ENCODE measurements around the gene SLC5A3.
A peak's percentile ranks its signal among the peaks of the same experiment; 100 is the strongest.

SLC5A3 gene

GRCh38 chr21:34091607-34092006 is 18.2 kb downstream of the SLC5A3 start:
- TF ChIP-seq EZH2 (IDR thresholded peaks at IDR 0.05; ENCODE audit: borderline replicate concordance, low read depth, low read length, severe bottlenecking) (no peak), CTCF (IDR thresholded peaks at IDR 0.05; ENCODE audit: borderline replicate concordance, extremely low read depth, low read length, poor library complexity, severe bottlenecking) (peak; percentile 40)
- Histone ChIP-seq H2AFZ (ENCODE audit: low read depth, low read length) (no peak overlapping the region), H4K20me1 (ENCODE audit: insufficient read depth, low read length) (peaks cover 60% of the 10 kb centered on the region), H3K27me3 (ENCODE audit: insufficient read depth, low read length, poor library complexity) (no peaks in the 10 kb centered on the region), H3K27ac (ENCODE audit: low read length) (no peak overlapping the region), H3K4me3 (ENCODE audit: low read depth in 1 of 2, low read length in 2 of 2) (no peak overlapping the region), H3K9ac (ENCODE audit: low read depth, low read length) (no peak overlapping the region), H3K4me1 (ENCODE audit: insufficient read depth, low read length) (peaks cover 10% of the 10 kb centered on the region), H3K79me2 (ENCODE audit: insufficient read depth, low read length) (peaks cover 98% of the 10 kb centered on the region), H3K4me2 (ENCODE audit: insufficient read depth, low read length) (no peak overlapping the region), H3K9me3 (ENCODE audit: insufficient read depth, low read length, severe bottlenecking) (no peaks in the 10 kb centered on the region), H3K36me3 (ENCODE audit: insufficient read depth, low read length) (peaks cover 60% of the 10 kb centered on the region)
- ATAC-seq (ENCODE audit: insufficient read depth, low read depth), result no peak
- no peak for DNase-seq

DNA sequence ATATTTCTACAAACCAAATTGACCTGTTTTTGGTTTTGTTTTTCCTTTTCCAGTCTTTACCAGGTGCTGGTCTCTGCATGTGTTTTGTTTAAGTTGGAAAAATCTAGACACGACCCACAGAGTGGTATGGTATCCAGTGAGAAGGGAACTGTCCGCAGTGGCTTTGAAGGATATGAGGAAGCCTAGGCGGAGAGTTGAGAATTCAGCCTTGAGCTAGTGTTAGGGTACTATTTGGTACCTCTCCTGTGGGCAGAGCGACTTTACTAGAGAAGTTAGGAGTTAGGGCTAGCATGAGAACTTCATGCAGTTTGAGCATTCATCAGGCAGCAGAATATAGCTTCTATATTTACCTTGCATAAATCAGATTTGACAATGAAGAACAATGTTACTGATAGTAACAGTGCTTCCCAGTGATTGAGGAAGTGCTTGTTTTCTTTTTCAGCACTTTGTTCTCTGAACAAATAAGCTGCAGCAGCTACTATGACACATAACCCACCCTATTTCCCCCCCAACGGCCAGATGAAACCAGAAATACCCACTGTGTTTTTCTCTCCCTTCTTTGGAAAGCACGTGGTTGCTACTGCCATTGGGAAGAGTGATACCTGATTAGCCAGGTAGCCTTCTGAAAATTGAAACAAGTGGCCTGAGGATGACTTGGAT is 19.0 kb downstream of the SLC5A3 start:
- peaks cover 58% of the 10 kb centered on the region for H4K20me1 ChIP-seq (ENCODE audit: insufficient read depth, low read length)
- no peak overlapping the region for H2AFZ ChIP-seq (ENCODE audit: low read depth, low read length)
- H3K36me3 ChIP-seq (ENCODE audit: insufficient read depth, low read length), result peaks cover 63% of the 10 kb centered on the region
- no peaks in the 10 kb centered on the region for H3K9me3 ChIP-seq (ENCODE audit: insufficient read depth, low read length, severe bottlenecking)
- no peak for ATAC-seq (ENCODE audit: insufficient read depth, low read depth)
- TF ChIP-seq EZH2 (IDR thresholded peaks at IDR 0.05; ENCODE audit: borderline replicate concordance, low read depth, low read length, severe bottlenecking), result no peak
- TF ChIP-seq CTCF (IDR thresholded peaks at IDR 0.05; ENCODE audit: borderline replicate concordance, extremely low read depth, low read length, poor library complexity, severe bottlenecking), result no peak
- no peak for DNase-seq
- H3K79me2 ChIP-seq (ENCODE audit: insufficient read depth, low read length), result peaks cover 98% of the 10 kb centered on the region
- H3K4me3 ChIP-seq (ENCODE audit: low read depth in 1 of 2, low read length in 2 of 2), result no peak overlapping the region
- no peak overlapping the region for H3K9ac ChIP-seq (ENCODE audit: low read depth, low read length)
- peaks cover 7% of the 10 kb centered on the region for H3K4me1 ChIP-seq (ENCODE audit: insufficient read depth, low read length)
- no peak overlapping the region for H3K27ac ChIP-seq (ENCODE audit: low read length)
- no peak overlapping the region for H3K4me2 ChIP-seq (ENCODE audit: insufficient read depth, low read length)
- H3K27me3 ChIP-seq (ENCODE audit: insufficient read depth, low read length, poor library complexity), result no peaks in the 10 kb centered on the region

DNA sequence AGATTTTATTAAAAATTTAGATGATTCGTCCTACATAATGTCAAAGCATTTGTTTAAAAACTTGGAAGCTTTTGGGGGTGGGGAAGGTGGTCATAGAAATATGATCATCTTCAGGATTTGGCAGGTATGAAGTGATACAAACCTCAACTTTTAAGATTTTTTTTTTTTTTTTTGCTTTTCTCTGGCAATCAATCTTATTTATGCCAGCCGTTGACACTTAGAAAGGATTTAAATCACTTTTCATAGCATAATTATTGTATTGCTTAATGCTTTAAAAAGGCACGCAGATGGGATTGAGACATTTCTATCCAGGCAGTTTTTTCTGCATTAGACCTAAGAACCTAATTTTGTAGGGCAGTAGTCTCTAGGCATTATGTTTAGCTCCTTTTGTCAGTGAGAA is 19.7 kb downstream of the SLC5A3 start:
- ATAC-seq (ENCODE audit: insufficient read depth, low read depth) (no peak), DNase-seq (no peak)
- H3K27ac ChIP-seq (ENCODE audit: low read length), result no peak overlapping the region
- H4K20me1 ChIP-seq (ENCODE audit: insufficient read depth, low read length), result peaks cover 54% of the 10 kb centered on the region
- no peak overlapping the region for H2AFZ ChIP-seq (ENCODE audit: low read depth, low read length)
- H3K4me3 ChIP-seq (ENCODE audit: low read depth in 1 of 2, low read length in 2 of 2), result no peak overlapping the region
- TF ChIP-seq CTCF (IDR thresholded peaks at IDR 0.05; ENCODE audit: borderline replicate concordance, extremely low read depth, low read length, poor library complexity, severe bottlenecking) (no peak), EZH2 (IDR thresholded peaks at IDR 0.05; ENCODE audit: borderline replicate concordance, low read depth, low read length, severe bottlenecking) (no peak)
- peaks cover 68% of the 10 kb centered on the region for H3K36me3 ChIP-seq (ENCODE audit: insufficient read depth, low read length)
- peaks cover 98% of the 10 kb centered on the region for H3K79me2 ChIP-seq (ENCODE audit: insufficient read depth, low read length)
- H3K9ac ChIP-seq (ENCODE audit: low read depth, low read length), result no peak overlapping the region
- no peaks in the 10 kb centered on the region for H3K9me3 ChIP-seq (ENCODE audit: insufficient read depth, low read length, severe bottlenecking)
- no peak overlapping the region for H3K4me2 ChIP-seq (ENCODE audit: insufficient read depth, low read length)
- no peaks in the 10 kb centered on the region for H3K27me3 ChIP-seq (ENCODE audit: insufficient read depth, low read length, poor library complexity)
- H3K4me1 ChIP-seq (ENCODE audit: insufficient read depth, low read length), result peaks cover 7% of the 10 kb centered on the region

Data from DND-41 (cell line).